Measurements from ENCODE around the gene VAC14.

- TF ChIP-seq, protein P1, sequence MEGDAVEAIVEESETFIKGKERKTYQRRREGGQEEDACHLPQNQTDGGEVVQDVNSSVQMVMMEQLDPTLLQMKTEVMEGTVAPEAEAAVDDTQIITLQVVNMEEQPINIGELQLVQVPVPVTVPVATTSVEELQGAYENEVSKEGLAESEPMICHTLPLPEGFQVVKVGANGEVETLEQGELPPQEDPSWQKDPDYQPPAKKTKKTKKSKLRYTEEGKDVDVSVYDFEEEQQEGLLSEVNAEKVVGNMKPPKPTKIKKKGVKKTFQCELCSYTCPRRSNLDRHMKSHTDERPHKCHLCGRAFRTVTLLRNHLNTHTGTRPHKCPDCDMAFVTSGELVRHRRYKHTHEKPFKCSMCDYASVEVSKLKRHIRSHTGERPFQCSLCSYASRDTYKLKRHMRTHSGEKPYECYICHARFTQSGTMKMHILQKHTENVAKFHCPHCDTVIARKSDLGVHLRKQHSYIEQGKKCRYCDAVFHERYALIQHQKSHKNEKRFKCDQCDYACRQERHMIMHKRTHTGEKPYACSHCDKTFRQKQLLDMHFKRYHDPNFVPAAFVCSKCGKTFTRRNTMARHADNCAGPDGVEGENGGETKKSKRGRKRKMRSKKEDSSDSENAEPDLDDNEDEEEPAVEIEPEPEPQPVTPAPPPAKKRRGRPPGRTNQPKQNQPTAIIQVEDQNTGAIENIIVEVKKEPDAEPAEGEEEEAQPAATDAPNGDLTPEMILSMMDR (IDR thresholded peaks at IDR 0.05; ENCODE audit: low read length), result no peak
- no peak for TF ChIP-seq EZH2 (IDR thresholded peaks at IDR 0.05; ENCODE audit: borderline replicate concordance, low read length)
Measured at GRCh38 chr16:70680495-70681381, 120.2 kb downstream of the VAC14 start.

Data from OCI-LY1 (cell line).